ENCODE results near the gene NUDT17.
A peak's percentile ranks its signal among the peaks of the same experiment; 100 is the strongest.

The NUDT17 gene

DNA sequence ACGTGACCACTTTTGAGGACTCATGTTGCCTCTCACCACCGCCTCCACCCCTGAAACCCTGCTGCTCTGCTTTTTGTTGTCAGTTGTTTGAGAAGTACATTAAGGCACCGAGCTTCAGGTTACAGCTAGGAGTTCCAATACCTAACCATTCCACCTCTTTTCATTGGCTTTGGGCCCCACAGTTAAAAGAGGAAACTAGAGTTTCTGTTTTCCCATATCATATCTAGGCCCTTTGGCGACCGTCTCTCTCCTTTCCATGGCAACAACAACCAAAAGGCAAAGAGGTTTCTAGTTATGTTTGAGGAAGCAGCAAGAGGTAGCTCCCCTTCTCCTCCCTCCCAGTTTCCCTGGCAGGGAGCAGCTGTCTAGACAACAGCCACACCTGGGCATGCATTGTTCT is 34.3 kb downstream of the NUDT17 start:
- H3K4me3 ChIP-seq (ENCODE audit: low read depth, low read length) = no peak overlapping the region
- no peak for DNase-seq (ENCODE audit: low read depth)
- TF ChIP-seq, protein P1, sequence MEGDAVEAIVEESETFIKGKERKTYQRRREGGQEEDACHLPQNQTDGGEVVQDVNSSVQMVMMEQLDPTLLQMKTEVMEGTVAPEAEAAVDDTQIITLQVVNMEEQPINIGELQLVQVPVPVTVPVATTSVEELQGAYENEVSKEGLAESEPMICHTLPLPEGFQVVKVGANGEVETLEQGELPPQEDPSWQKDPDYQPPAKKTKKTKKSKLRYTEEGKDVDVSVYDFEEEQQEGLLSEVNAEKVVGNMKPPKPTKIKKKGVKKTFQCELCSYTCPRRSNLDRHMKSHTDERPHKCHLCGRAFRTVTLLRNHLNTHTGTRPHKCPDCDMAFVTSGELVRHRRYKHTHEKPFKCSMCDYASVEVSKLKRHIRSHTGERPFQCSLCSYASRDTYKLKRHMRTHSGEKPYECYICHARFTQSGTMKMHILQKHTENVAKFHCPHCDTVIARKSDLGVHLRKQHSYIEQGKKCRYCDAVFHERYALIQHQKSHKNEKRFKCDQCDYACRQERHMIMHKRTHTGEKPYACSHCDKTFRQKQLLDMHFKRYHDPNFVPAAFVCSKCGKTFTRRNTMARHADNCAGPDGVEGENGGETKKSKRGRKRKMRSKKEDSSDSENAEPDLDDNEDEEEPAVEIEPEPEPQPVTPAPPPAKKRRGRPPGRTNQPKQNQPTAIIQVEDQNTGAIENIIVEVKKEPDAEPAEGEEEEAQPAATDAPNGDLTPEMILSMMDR (IDR thresholded peaks at IDR 0.05; ENCODE audit: low read depth, low read length, missing control alignments) = no peak

DNA sequence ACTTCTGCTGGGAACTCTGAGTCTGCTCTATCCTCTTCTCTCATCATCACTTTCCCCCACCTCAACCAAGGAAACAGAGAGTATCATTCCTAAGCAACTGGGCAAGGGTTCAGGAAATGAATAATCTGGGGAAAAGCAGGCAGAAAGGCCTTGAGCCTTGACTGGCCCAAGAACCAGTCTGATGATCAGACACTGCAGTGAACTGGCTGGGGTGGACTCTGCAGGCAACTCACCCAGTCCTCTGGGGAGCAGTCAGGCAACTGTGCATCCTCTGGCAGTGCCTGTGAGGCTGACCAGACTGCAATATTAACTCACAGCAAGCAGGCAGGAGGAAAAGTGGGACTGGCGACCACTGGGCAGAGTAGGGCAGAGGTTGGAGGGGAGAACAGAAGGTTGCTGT is 39.2 kb downstream of the NUDT17 start:
- TF ChIP-seq, protein P1 (IDR thresholded peaks at IDR 0.05; ENCODE audit: low read depth, low read length, missing control alignments) = no peak
- H3K4me3 ChIP-seq (ENCODE audit: low read depth, low read length) = no peak overlapping the region
- no peak for DNase-seq (ENCODE audit: low read depth)

DNA sequence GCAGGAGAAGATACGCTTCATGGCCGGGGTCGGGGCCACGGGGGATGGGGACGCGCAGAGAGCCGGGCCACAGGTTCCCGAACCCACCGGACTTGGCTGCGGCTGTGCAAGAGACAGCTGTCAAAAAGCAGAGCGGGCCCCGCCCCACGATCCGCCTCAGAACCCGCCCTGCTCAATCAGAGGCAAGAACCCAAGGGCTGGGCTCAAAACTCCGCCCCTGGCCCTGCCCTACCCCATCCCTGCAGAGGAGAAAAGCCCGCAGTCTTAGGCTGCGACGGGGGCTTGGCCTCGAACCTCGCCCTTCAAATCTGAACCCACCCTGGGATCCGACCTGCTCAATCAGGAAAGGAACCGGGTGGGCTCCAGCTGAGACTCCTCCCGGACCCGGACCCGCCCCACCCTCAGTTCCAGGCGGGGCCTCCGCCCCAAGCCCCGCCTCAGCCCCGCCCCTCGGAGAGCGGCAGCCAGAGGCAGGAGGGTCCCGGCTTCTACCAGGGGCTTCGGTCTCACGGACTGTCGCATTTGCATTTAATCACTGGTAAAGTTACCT is 40.4 kb downstream of the NUDT17 start, which contains the start of gene ANKRD35:
TSS of gene ANKRD35 (minus strand) at position 129 of the 550 bp plus-strand sequence. CDS start at position 21, 108 bp downstream.
- H3K4me3 ChIP-seq (ENCODE audit: low read depth, low read length) = peak within 1 kb of the TSS; percentile 68
- peak; percentile 25 for DNase-seq (ENCODE audit: low read depth)
- TF ChIP-seq, protein P1 (IDR thresholded peaks at IDR 0.05; ENCODE audit: low read depth, low read length, missing control alignments) = no peak

DNA sequence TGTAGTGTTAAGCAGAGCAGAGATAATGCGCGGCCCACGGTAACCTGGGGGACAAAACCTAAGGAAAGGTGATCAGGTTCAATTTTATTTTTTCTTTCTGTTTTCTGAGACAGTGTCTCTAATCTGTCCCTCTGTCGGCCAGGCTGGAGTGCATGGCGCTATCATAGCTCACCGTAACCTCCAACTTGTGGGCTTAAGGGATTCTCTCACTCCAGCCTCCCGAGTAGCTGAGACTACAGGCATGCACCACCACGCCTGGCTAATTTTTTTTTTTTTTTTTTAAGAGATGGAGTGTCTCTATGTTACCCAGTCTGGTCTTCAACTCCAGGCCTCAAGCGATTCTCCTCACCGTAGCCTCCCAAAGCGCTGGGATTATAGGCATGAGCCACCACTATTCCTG is 41.0 kb downstream of the NUDT17 start:
- TF ChIP-seq, protein P1 (IDR thresholded peaks at IDR 0.05; ENCODE audit: low read depth, low read length, missing control alignments) = no peak
- no peak for DNase-seq (ENCODE audit: low read depth)
- H3K4me3 ChIP-seq (ENCODE audit: low read depth, low read length) = peak overlapping the region; percentile 68; the same call in 1 of the 2 replicates

DNA sequence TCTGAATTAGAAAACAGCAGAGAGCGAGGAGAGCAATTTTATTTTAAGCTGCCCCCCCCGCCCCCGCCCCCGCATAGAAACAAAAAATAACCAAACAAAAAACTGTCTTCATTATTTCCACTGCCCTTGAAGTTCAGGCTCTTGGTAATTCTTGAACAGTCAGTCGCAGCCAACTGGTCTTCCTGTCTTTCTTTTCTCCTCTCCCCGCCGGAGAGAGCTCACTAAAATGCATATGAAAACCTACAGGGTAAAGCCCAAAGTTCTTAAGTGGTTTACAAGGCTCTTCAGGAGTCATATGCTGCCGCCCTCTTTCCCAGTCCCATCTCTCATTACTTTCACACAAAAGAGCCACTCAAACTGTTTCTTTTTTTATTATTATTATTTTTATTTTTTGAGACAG is 41.4 kb downstream of the NUDT17 start:
- no peak overlapping the region for H3K4me3 ChIP-seq (ENCODE audit: low read depth, low read length)
- no peak for DNase-seq (ENCODE audit: low read depth)
- TF ChIP-seq, protein P1 (IDR thresholded peaks at IDR 0.05; ENCODE audit: low read depth, low read length, missing control alignments) = no peak

DNA sequence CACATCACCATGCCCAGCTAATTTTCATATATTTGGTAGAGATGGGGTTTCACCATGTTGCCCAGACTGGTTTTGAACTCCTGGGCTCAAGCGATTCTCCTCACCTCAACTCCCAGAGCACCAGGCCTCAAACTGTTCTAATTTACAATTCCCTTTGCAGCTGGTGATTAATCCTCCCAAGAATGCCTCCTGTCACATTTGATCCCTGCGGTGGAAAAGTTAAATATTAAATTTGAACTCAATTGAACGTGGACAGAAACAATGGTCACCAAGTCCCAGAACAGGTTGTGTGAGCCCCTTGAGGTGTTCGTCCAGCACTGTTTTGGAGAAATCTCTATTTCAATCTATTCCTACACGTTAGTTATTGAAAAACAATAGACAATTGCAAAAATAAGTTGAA is 42.2 kb downstream of the NUDT17 start:
- TF ChIP-seq, protein P1 (IDR thresholded peaks at IDR 0.05; ENCODE audit: low read depth, low read length, missing control alignments) = no peak
- DNase-seq (ENCODE audit: low read depth) = no peak
- no peak overlapping the region for H3K4me3 ChIP-seq (ENCODE audit: low read depth, low read length)

DNA sequence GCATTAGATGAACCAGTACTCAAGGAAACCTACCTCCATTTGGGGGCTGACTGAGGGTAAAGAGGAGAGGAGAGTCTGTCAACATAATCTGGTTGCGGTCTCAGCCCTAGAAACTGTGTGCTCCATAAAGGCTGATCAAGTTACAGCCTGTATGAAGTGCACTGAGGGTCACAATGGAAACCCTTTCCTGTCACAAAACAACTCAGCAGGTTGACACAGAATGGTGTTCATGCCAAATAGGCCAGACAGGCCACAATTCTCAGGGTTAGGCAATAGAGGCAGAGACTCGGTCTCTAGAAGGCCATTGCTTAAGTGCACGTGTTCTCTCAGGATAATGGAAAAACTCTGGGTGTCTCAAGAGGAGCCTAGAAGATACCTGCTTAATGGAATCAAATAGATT is 44.3 kb downstream of the NUDT17 start:
- TF ChIP-seq, protein P1 (IDR thresholded peaks at IDR 0.05; ENCODE audit: low read depth, low read length, missing control alignments) = no peak
- no peak overlapping the region for H3K4me3 ChIP-seq (ENCODE audit: low read depth, low read length)
- DNase-seq (ENCODE audit: low read depth) = no peak
